Kidney epithelial cell (primary cell): ENCODE data around the gene ABCD2. TPM values are rescaled to one million over a fixed set of nuclear protein-coding genes. Genes with fewer than 3 reads are reported as not detected.

Experiments
- DNase-seq: peaks from one replicate; pipeline ENCODE4 v3.0.0-alpha.2; 2010; ENCODE audit warnings: low read depth
- H3K27me3 ChIP-seq: 2 replicates; pipeline ENCODE4 v1.6.0; 2011; ENCODE audit warnings: low read length; ENCODE audit not compliant: control insufficient read depth, insufficient read depth
- H3K36me3 ChIP-seq: 2 replicates; pipeline ENCODE4 v1.5.1; 2011; ENCODE audit warnings: low read length; ENCODE audit not compliant: control insufficient read depth, insufficient read depth
- H3K4me3 ChIP-seq: 2 replicates; pipeline ENCODE4 v1.5.1; 2011; ENCODE audit warnings: low read depth, mild to moderate bottlenecking, control low read depth, low read length
- CTCF ChIP-seq: IDR thresholded peaks from 2 replicates; pipeline ENCODE4 v1.5.1; 2011; ENCODE audit warnings: mild to moderate bottlenecking, moderate library complexity, low read length, control low read depth, inconsistent platforms; ENCODE audit not compliant: insufficient read depth, poor library complexity, severe bottlenecking
- total RNA-seq: library from RNA; depleted of rRNA; stranded (reverse); fragments of >200 nt; gene quantifications from 2 replicates; pipeline ENCODE4 v1.2.3, GENCODE V29; 2015

ABCD2 gene
- total RNA-seq, 1 donor from 2014 or later: not detected

GRCh38 chr12:39502726-39503125 lies 116.9 kb downstream of the ABCD2 start:
- no peak for TF ChIP-seq CTCF
- Histone ChIP-seq H3K27me3 (no peaks in the 10 kb centered on the region), H3K4me3 (no peak overlapping the region), H3K36me3 (no peaks in the 10 kb centered on the region)
- no peak for DNase-seq

Other genes starting within 250 kb of the ABCD2 start
- gene KIF21A, start 176.7 kb downstream of the ABCD2 start, total RNA-seq: 17.8 and 19.9 TPM in 2 replicates